ENCODE measurements around the gene IFIT1.
"Not testable (repeated sequence)": the region's sequence is repeated elsewhere in the genome, so short reads cannot be mapped to it uniquely, and the experiment has no call there.

Gene IFIT1

GRCh38 chr10:89364531-89364930 lies 27.9 kb upstream of the IFIT1 start:
- no peak for DNase-seq

GRCh38 chr10:89367529-89367928 lies 24.9 kb upstream of the IFIT1 start:
- peak in 7 of 51 donors; percentile 9 to 75 (median 18) for DNase-seq

- DNase-seq, result no peak
Observed at GRCh38 chr10:89368129-89368528, 24.3 kb upstream of the IFIT1 start.

DNA sequence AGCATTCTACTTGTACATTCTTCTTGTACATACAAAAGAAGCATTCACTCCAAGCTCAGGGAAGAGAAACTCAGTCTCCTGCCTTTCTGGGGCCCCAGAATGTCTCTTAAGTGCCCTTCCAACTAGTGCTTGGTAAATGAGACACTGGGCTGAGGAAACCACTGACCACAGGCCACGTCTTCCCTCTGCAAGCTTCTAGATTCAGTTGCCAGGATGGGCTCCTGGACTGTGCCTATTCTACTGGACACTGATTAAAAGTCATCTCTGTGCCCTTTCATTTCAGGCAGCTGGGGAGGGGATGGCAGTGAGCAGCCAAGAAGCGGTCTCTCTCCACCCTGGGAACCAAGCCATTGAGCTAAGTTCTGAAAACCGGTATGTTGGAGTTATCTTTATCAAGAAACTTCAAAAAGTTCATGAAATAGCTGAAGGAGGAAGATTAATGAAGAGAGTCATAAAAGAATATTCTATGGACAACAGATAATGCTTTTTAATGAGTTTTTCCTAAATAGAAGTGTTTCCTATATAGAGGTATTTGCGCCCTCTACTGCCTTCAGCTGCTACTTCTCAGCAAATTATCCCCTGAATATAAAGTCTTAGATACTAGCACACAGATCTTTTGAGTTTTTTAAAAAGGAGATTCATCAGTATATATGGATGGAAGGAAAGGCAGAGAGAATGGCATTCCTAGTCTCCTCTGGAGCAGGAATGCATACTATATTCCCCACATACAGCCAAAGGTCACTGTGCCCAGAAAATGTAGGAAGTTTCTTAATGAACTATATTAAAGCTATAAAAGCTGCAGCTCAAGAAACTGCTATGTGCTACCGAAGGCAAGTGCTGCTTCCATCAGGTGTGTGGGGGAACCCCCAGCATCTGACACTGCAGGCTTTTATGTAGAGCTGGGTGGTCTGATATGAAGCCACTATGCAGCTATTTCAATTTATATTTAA lies 23.0 kb upstream of the IFIT1 start:
- peak in 14 of 51 donors; percentile 13 to 62 (median 30) for DNase-seq

GRCh38 chr10:89371079-89371478 lies 21.3 kb upstream of the IFIT1 start:
- no peak for DNase-seq

DNA sequence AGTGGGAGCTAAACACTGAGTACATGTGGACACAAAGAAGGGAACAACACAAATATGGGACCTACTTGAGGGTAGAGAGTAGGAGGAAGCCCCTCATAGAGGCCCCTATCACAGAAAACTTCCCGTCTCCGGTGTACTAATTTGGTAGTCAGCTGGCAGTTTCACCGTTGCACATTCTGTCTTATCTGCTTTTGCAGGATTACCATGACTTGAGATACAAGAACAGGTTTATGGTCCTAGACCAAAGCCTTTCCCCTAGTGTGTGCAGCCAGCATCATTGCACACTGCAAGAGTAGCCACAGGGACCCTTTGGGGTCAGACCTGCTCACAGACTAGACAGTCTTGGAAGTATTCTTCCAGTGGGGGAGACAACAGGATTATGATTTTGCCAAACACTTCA lies 20.4 kb upstream of the IFIT1 start:
- DNase-seq, result no peak

DNA sequence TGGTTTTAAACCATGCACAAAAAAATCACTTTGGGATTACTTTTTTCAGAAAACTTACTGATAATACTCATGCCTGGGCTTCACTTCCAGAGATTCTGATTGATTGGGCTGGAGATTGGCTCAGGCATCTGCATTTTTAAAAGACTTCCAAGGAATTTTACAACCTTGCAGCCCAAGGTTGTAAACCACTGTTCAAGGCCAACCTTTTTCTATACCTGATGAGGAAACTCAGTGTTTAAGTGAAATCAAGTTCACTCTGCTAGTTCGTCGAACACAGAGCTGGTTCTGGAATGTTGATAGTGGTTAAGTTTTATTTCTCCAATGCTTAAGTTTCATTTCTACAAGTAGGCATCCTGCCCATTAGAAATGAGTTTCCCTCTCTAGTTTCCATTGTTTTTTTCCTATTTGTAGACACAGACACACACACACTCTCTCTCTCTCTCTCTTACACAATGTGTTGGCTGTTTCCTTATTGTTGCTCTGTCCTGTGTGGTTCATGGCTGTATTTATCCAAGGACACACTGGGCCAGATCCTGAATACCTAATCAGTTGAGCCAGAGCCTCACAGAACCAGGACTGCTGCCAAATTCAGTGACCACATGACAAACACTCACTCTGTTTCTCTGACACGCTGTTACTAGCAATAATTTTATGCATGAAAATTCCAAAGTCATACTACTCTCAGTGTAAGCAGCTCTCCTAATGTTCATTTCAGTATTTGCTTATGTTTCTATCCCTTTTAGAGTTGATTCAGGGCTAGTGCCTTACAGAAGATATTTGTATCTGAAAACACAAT lies 18.3 kb upstream of the IFIT1 start:
- DNase-seq, result peak in 45 of 51 donors; percentile 13 to 94 (median 74)

DNA sequence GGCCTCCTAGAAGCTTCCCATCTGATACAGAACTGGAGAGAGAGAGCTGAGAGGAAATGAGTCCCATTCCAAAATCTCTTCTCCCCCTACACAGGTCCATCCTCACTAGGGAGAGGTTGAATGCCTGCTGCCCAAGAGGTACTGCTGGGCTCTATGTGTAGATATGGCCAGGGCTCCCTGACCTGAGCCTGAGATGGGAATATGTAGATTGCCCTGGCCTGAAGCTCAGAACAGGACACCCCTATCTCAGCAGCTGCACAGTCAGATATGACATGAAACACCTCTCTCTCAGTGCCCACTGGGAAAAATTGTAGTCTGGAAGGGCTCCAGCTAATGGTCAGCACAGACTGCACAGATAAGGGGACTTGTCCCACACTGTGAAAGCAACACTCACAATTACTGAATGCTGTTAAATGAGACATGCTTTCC lies 17.7 kb upstream of the IFIT1 start:
- DNase-seq, result peak in 5 of 51 donors; percentile 16 to 65 (median 33)

DNA sequence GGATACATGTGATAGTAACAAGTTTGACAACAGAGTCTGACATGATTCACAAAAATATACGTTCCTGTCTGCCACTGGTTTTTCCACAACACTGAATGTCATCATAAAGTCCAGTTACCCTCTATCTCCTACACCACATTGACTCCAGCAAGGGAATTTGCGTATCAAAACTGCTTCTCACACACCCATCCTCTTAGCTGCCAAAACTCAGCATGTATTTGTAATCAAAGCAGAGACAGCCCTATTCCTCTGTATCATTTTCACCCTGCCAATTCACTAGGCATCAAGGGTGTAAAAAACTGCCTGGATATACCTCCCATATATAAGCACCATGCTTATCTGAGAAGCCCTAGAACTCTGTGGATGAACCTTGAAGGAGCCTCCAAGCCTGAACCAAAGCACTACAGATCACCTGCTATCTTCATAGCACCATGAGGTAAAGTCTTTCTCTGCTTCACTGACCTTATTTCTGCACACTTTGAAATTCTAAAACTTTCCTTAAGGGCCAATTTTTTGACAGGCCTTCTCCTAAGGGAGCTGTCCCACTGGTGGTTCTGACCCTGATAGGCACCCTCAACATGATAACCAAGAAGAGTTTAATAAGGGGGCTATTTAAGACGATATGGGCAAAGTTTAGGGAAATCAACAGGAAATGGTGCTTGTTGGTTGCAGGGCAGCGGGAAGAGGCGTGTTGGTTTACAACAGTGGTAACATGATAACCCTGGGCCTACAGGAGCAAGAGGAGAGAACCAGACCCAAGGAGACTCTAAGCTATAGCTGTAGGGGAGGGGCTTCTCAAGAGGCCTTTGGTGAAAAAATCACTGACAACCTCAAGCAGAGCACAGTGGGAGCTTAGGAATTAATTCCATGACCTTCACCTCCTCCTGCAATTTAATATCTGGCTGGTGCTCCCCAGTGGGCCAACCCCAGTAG lies 14.5 kb upstream of the IFIT1 start, which contains the start of gene IFIT1B:
TSS of gene IFIT1B (plus strand) at position 352 of the 933 bp plus-strand sequence. CDS start at position 432, 80 bp downstream.
- DNase-seq, result no peak

DNA sequence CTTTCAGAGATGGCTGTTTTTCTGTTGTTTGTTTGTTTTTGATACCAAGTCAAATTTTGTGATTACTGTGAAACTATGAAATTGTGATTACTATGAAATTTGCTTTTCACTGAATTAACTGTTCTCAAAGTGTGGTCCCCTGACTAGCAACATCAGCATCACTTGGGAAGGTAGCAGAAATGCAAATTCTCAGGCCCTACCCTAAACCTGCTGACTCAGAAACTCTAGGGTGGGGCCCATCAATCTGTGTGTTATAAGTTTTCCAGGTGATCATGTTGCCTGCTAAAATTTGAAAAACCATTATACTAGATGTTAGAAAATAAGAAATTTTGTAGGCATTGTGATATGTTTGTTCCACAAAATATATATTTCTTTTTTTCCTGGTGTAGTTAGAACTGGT lies 13.3 kb upstream of the IFIT1 start:
- no peak for DNase-seq

GRCh38 chr10:89382757-89383156 lies 9.7 kb upstream of the IFIT1 start:
- no peak for DNase-seq

- DNase-seq, result no peak
Observed at GRCh38 chr10:89384474-89385340, 7.7 kb upstream of the IFIT1 start.

DNA sequence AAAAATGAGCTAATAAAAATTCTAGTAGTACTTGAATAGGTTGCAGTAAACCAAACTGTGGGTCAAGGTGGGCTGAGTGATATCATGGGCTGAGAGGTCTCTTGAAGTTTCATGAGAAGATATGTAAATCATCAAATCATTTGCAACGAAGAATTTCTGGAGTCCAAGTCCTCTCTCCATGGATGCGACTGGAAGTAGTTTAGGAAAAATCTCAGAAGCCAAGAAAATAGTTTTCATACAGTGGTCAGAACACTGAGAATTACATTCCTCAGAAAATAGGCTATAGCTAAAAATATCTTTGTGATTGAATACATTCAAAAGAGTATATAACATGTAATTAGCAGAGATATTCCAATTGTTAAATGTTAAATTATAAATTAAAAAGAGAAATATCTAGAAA lies 3.6 kb upstream of the IFIT1 start:
- no peak for DNase-seq

DNA sequence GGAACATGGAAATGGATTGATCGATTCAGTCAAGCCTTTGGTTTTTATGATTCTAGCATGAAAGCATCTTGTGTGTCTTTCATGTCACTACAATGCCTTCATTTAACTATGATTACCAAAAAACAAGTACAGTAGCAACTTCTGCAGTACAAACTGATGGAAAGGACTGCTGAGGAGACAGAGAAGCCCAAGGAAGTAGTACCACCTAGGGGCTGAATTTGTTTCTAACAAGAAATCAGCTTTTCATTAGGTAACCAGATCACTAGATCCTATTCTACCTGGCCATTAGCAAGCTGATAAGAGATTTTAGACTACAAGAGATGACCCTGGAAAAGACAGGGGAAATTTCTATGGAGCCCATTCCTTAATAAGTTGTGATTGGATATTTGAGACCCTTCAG lies 3.2 kb upstream of the IFIT1 start:
- DNase-seq, result peak in 3 of 51 donors; percentile 31 to 75 (median 46)

GRCh38 chr10:89390476-89391225 lies 1.8 kb upstream of the IFIT1 start:
- DNase-seq, result no peak

DNA sequence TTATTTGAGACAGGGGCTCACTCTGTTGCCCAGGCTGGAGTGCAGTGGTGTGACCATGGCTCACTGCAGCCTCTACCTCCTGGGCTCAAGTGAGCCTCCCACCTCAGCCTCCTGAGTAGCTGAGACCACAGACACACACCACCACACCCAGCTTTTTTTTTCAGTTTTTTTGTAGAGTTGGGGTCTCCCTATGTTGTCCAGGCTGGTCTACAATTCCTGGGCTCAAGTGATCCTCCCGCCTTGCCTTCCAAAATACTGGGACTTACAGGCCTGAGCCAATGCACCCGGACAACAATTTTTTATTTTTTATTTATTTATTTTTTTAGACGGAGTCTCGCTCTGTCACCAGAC lies 1.2 kb upstream of the IFIT1 start:
- DNase-seq, result not testable (repeated sequence)

- peak in 7 of 51 donors; percentile 2 to 83 (median 18) for DNase-seq
Observed at GRCh38 chr10:89392974-89393373, 551 bp downstream of the IFIT1 start.

DNA sequence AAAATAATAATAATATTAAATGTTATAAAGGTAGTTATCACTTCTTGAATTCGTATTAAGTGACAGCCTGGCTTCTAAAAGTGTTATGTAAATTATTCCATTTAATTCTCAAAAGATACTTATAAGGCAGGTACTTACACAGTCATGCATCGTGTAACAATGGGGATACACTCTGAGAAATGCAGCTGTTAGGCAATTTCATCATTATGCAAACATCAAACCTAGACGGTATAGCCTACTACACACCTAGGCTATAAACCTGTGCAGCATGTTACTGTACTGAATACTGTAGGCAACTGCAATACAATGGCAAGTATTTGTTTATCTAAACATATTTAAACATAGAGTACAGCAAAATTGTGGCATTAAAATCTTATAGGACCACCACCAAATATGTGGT lies 1.5 kb downstream of the IFIT1 start:
- no peak for DNase-seq

GRCh38 chr10:89395141-89395540 lies 2.7 kb downstream of the IFIT1 start:
- no peak for DNase-seq

Data from hypothalamus (tissue), 51 donors.